ENCODE measurements around the gene KCNJ14. TPM values are rescaled to one million over a fixed set of nuclear protein-coding genes. Genes with fewer than 3 reads are reported as not detected.

Gene KCNJ14
- total RNA-seq, 1 donor from 2014 or later = 0.82 TPM

GRCh38 chr19:48501494-48502349 is 46.3 kb downstream of the KCNJ14 start:
- no peak for FAIRE-seq
- peak in 1 of 2 donors; percentile 43 for DNase-seq (ENCODE audit: low spot score in 2 of 2)

GRCh38 chr19:48502350-48503018 is 47.1 kb downstream of the KCNJ14 start:
- DNase-seq (ENCODE audit: low spot score in 2 of 2) (peak in 1 of 2 donors; percentile 11), FAIRE-seq (no peak)

GRCh38 chr19:48506138-48506733 is 50.9 kb downstream of the KCNJ14 start:
- FAIRE-seq = no peak
- peak; percentile 37 to 41 for DNase-seq (ENCODE audit: low spot score in 2 of 2)

- DNase-seq (ENCODE audit: low spot score in 2 of 2) (peak in 1 of 2 donors; percentile 3), FAIRE-seq (no peak)
Observed at GRCh38 chr19:48507911-48508439, 52.6 kb downstream of the KCNJ14 start.

GRCh38 chr19:48508729-48509411 is 53.5 kb downstream of the KCNJ14 start:
- DNase-seq (ENCODE audit: low spot score in 2 of 2) (no peak), FAIRE-seq (no peak)

- no peak for FAIRE-seq
- peak in 1 of 2 donors; percentile 57 for DNase-seq (ENCODE audit: low spot score in 2 of 2)
Observed at GRCh38 chr19:48509467-48510194, 54.3 kb downstream of the KCNJ14 start.

- DNase-seq (ENCODE audit: low spot score in 2 of 2) (peak; percentile 84 to 87), FAIRE-seq (no peak)
Observed at GRCh38 chr19:48510421-48511268, 55.3 kb downstream of the KCNJ14 start.

GRCh38 chr19:48511321-48511731 is 56.0 kb downstream of the KCNJ14 start:
- FAIRE-seq = no peak

GRCh38 chr19:48511800-48512503 is 56.6 kb downstream of the KCNJ14 start, which contains the start of gene LMTK3:
LMTK3 (minus strand) TSS chr19:48511835; CDS start chr19:48511576, 259 bp downstream.
- FAIRE-seq (no peak), DNase-seq (ENCODE audit: low spot score in 2 of 2) (peak; percentile 95 to 96)

More at GRCh38 chr19:48511321-48511731, 56.0 kb downstream of the KCNJ14 start:
- no peak for DNase-seq (ENCODE audit: low spot score in 2 of 2)

- DNase-seq (ENCODE audit: low spot score in 2 of 2) (no peak), FAIRE-seq (no peak)
Observed at GRCh38 chr19:48512504-48513288, 57.3 kb downstream of the KCNJ14 start.

GRCh38 chr19:48513289-48514122 is 58.1 kb downstream of the KCNJ14 start:
- DNase-seq (ENCODE audit: low spot score in 2 of 2) (peak in 1 of 2 donors; percentile 77), FAIRE-seq (no peak)

- DNase-seq (ENCODE audit: low spot score in 2 of 2) (no peak), FAIRE-seq (no peak)
Observed at GRCh38 chr19:48514123-48514458, 58.7 kb downstream of the KCNJ14 start.

GRCh38 chr19:48516536-48516935 is 61.2 kb downstream of the KCNJ14 start:
- DNase-seq (ENCODE audit: low spot score in 2 of 2) = no peak
- no peak for FAIRE-seq

Measured in frontal cortex (tissue), 4 donors.